Measurements from ENCODE around the gene UBE2F. TPM values are rescaled to one million over a fixed set of nuclear protein-coding genes. Genes with fewer than 3 reads are reported as not detected.

UBE2F gene
- total RNA-seq, 3 donors from 2014 or later: 62.6 to 66.9 (median 64.0) TPM

DNA sequence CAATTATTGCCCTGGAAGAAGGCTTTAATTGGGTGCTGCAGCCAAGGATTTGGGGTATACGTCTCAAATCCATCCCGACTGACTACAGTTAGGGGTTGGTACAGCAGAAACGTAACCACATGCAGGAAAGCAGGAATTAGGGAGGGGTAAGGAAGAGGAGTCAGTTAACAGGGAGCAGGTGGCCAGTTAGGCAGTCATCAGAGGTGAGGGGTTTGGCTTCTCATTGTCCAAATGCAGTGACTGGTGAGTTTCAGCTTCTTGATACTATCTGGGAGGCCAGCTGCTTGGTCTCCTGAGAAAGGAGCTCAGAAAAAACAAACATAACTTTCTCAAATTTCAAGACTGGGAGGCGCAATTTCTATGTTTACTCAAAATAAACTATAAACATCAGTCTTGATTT lies 38.8 kb upstream of the UBE2F start:
- H3K36me3 ChIP-seq: no peaks in the 10 kb centered on the region
- no peak overlapping the region for H3K27ac ChIP-seq
- H3K4me3 ChIP-seq: no peak overlapping the region
- DNase-seq (ENCODE audit: low spot score in 2 of 2): no peak
- no peaks in the 10 kb centered on the region for H3K4me1 ChIP-seq
- no peaks in the 10 kb centered on the region for H3K9me3 ChIP-seq
- TF ChIP-seq, protein P1, sequence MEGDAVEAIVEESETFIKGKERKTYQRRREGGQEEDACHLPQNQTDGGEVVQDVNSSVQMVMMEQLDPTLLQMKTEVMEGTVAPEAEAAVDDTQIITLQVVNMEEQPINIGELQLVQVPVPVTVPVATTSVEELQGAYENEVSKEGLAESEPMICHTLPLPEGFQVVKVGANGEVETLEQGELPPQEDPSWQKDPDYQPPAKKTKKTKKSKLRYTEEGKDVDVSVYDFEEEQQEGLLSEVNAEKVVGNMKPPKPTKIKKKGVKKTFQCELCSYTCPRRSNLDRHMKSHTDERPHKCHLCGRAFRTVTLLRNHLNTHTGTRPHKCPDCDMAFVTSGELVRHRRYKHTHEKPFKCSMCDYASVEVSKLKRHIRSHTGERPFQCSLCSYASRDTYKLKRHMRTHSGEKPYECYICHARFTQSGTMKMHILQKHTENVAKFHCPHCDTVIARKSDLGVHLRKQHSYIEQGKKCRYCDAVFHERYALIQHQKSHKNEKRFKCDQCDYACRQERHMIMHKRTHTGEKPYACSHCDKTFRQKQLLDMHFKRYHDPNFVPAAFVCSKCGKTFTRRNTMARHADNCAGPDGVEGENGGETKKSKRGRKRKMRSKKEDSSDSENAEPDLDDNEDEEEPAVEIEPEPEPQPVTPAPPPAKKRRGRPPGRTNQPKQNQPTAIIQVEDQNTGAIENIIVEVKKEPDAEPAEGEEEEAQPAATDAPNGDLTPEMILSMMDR (IDR thresholded peaks at IDR 0.05): no peak
- TF ChIP-seq POLR2AphosphoS5 (IDR thresholded peaks at IDR 0.05) (no peak), POLR2A (IDR thresholded peaks at IDR 0.05) (no peak)
- intact Hi-C loops (cut with DNase I; ENCODE audit: low total_unique reads): no loop called here
- H3K27me3 ChIP-seq: no peaks in the 10 kb centered on the region

DNA sequence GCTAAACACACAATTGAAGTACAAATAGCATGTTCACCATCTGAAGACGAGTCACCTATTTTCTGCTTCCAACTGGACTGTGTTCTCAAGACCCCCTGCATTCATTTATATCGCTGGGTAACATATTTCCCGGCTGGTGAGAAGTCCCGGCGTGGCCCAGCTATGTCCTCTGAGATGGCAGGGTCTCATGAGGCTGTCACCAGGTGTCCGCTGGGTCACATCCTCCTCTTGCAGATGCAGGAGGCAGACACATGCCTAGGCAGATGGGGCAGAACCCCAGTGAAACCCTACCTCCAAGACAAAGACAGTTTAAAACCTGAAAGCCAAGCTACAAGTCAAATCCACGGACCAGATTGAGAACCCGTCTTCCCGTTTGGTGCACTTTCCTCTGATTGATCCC lies 36.8 kb upstream of the UBE2F start:
- H3K9me3 ChIP-seq: no peaks in the 10 kb centered on the region
- DNase-seq (ENCODE audit: low spot score in 2 of 2): no peak
- TF ChIP-seq POLR2AphosphoS5 (IDR thresholded peaks at IDR 0.05): no peak
- TF ChIP-seq, protein P1 (IDR thresholded peaks at IDR 0.05): no peak
- no peak for TF ChIP-seq POLR2A (IDR thresholded peaks at IDR 0.05)
- H3K4me3 ChIP-seq: no peak overlapping the region
- intact Hi-C loops (cut with DNase I; ENCODE audit: low total_unique reads): no loop called here
- no peaks in the 10 kb centered on the region for H3K4me1 ChIP-seq
- no peak overlapping the region for H3K27ac ChIP-seq
- no peaks in the 10 kb centered on the region for H3K36me3 ChIP-seq
- no peaks in the 10 kb centered on the region for H3K27me3 ChIP-seq

DNA sequence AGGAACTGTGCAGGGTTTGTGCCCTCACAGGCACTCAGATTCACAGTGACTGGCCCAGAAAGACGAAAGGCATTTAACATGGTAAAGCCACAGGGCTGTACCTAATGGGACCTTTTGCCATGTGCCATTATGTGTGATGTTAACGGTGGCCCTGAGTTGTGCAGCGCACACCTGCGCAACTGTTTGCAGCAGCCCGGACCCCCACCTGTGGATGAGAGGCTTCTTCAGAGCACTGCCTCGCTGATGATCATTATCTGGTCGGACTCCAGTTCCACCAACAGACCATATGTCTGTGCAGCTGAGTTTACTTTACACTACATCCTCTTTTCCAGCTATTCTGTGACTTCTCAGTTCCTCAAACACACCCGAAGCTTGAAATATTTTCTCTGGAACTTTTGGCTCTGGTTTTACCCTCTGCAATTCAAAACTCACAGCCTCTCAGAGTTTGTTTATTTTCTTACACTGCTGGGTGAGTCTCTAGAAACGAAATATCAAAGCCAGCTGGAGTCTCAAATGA lies 35.6 kb upstream of the UBE2F start:
- no peaks in the 10 kb centered on the region for H3K27me3 ChIP-seq

DNA sequence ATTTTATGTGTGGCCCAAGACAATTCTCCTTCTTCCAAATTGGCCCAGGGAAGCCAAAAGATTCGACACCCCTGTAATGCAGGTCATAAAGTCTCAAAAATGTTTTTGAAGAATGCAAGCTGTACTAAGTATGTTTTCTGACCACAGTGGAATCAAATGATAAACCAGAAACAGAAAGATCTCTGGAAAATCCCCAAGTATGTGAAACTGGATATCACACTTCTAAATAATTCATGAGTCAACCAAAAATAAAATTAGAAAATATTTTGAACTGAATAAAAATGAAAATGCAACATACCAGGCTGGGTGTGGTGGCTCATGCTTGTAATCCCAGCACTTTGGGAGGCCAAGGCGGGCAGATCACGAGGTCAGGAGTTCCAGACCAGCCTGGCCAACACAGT lies 34.1 kb upstream of the UBE2F start:
- Histone ChIP-seq H3K27me3 (no peaks in the 10 kb centered on the region), H3K27ac (no peak overlapping the region), H3K4me1 (no peaks in the 10 kb centered on the region), H3K4me3 (no peak overlapping the region), H3K36me3 (no peaks in the 10 kb centered on the region), H3K9me3 (no peaks in the 10 kb centered on the region)
- intact Hi-C loops (cut with DNase I; ENCODE audit: low total_unique reads): no loop called here
- TF ChIP-seq, protein P1 (IDR thresholded peaks at IDR 0.05): no peak
- TF ChIP-seq POLR2A (IDR thresholded peaks at IDR 0.05) (no peak), POLR2AphosphoS5 (IDR thresholded peaks at IDR 0.05) (no peak)
- DNase-seq (ENCODE audit: low spot score in 2 of 2): no peak

More for the DNA sequence above, 35.6 kb upstream of the UBE2F start:
- no peak for DNase-seq (ENCODE audit: low spot score in 2 of 2)
- H3K4me1 ChIP-seq: no peaks in the 10 kb centered on the region
- H3K4me3 ChIP-seq: no peak overlapping the region
- intact Hi-C loops (cut with DNase I; ENCODE audit: low total_unique reads): no loop called here
- no peaks in the 10 kb centered on the region for H3K36me3 ChIP-seq
- H3K9me3 ChIP-seq: no peaks in the 10 kb centered on the region
- TF ChIP-seq, protein P1 (IDR thresholded peaks at IDR 0.05): no peak
- TF ChIP-seq POLR2A (IDR thresholded peaks at IDR 0.05): no peak
- TF ChIP-seq POLR2AphosphoS5 (IDR thresholded peaks at IDR 0.05): no peak
- peak overlapping the region in 1 of 2 donors; percentile 38 for H3K27ac ChIP-seq

DNA sequence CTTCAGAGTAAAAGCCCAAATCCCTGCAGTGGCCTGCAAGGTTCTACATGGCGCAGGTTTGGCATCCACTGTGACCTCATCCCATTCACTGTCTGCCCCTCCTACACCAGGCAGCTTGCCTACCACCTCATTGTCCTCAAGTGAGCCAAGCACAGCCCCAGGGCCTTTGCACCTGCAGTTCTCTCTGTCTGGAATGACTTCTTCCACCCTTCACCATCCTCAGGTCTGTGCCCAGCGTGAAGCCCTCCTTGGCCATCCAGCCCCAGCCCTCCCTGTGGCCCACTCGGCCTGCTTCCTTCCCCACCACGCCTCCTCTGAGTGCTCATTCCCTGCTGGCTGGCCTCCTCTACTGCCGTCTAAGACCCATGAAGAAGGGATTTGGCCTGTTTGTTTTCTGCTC lies 32.6 kb upstream of the UBE2F start:
- intact Hi-C loops (cut with DNase I; ENCODE audit: low total_unique reads): no loop called here

More for the DNA sequence above, 32.6 kb upstream of the UBE2F start:
- no peaks in the 10 kb centered on the region for H3K4me1 ChIP-seq
- DNase-seq (ENCODE audit: low spot score in 2 of 2): no peak
- H3K27ac ChIP-seq: no peak overlapping the region
- no peak overlapping the region for H3K4me3 ChIP-seq
- no peaks in the 10 kb centered on the region for H3K36me3 ChIP-seq
- no peaks in the 10 kb centered on the region for H3K27me3 ChIP-seq
- no peaks in the 10 kb centered on the region for H3K9me3 ChIP-seq
- TF ChIP-seq POLR2A (IDR thresholded peaks at IDR 0.05): no peak
- TF ChIP-seq POLR2AphosphoS5 (IDR thresholded peaks at IDR 0.05): no peak

All from breast epithelium (tissue), 4 donors.